Measurements from ENCODE around the gene ENOX1. TPM values are rescaled to one million over a fixed set of nuclear protein-coding genes. Genes with fewer than 3 reads are reported as not detected.

ENOX1 gene
- total RNA-seq, 1 donor from 2014 or later, result 0.60 TPM

DNA sequence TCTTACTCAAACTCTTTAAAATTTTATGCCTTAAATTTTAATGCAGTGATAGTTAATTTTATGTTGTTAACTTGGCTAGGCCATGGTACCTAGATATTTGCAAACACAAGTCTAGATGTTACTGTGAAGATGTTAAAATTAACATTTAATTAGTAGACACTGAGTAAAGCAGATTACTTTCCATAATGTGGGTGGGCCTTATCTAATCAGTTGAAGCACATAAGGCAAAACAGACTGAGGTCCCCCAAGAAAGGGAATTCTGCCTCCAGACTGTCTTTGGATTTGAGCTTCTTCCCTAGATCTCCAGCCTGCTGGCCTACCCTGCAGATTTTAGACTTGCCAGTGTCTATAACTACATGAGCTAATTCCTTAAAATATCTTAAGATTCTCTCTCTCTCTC lies 294.0 kb downstream of the ENOX1 start:
- Histone ChIP-seq H3K36me3 (no peaks in the 10 kb centered on the region), H3K4me3 (no peak overlapping the region), H3K9me3 (replicated peaks) (no peaks in the 10 kb centered on the region), H3K27me3 (ENCODE audit: low read depth) (no peaks in the 10 kb centered on the region), H3K4me1 (peaks cover 3% of the 10 kb centered on the region), H3K27ac (replicated peaks) (no peak overlapping the region)
- intact Hi-C loops (cut with micrococcal nuclease), result no loop called here
- TF ChIP-seq CTCF (IDR thresholded peaks at IDR 0.05; ENCODE audit: borderline replicate concordance), result no peak
- DNase-seq, result no peak

GRCh38 chr13:43492311-43492710 lies 294.5 kb downstream of the ENOX1 start:
- Histone ChIP-seq H3K36me3 (no peaks in the 10 kb centered on the region), H3K27ac (replicated peaks) (no peak overlapping the region), H3K27me3 (ENCODE audit: low read depth) (no peaks in the 10 kb centered on the region), H3K4me3 (no peak overlapping the region), H3K4me1 (peaks cover 6% of the 10 kb centered on the region), H3K9me3 (replicated peaks) (no peaks in the 10 kb centered on the region)
- TF ChIP-seq CTCF (IDR thresholded peaks at IDR 0.05; ENCODE audit: borderline replicate concordance), result no peak
- intact Hi-C loops (cut with micrococcal nuclease), result no loop called here
- DNase-seq, result no peak

DNA sequence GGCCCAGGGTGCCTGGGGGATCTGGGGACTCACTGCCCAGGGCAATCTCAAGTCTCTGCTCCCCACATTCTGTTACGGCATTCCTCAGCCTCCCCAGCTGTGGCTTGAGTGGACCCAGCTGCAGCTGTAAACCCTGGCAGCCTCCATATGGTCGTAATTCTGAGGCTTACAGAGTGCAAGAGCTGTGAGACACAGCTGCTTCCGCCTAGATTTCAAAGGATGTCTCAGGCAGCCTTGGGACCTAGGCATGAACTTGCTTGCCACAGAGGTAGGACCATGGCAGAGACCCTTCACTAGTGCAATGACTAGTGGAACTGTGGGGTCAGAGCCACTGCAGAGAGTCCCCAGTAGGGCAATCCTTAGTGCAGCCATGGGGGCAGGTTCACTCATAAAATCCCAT lies 297.5 kb downstream of the ENOX1 start:
- Histone ChIP-seq H3K36me3 (no peaks in the 10 kb centered on the region), H3K4me3 (no peak overlapping the region), H3K27me3 (ENCODE audit: low read depth) (no peaks in the 10 kb centered on the region), H3K27ac (replicated peaks) (no peak overlapping the region), H3K4me1 (peaks cover 6% of the 10 kb centered on the region), H3K9me3 (replicated peaks) (no peaks in the 10 kb centered on the region)
- DNase-seq, result peak; percentile 18
- intact Hi-C loops (cut with micrococcal nuclease), result no loop called here
- TF ChIP-seq CTCF (IDR thresholded peaks at IDR 0.05; ENCODE audit: borderline replicate concordance), result no peak

- Histone ChIP-seq H3K27me3 (ENCODE audit: low read depth) (no peaks in the 10 kb centered on the region), H3K36me3 (no peaks in the 10 kb centered on the region), H3K4me1 (peaks cover 6% of the 10 kb centered on the region), H3K27ac (replicated peaks) (no peak overlapping the region), H3K9me3 (replicated peaks) (no peaks in the 10 kb centered on the region), H3K4me3 (no peak overlapping the region)
- TF ChIP-seq CTCF (IDR thresholded peaks at IDR 0.05; ENCODE audit: borderline replicate concordance), result no peak
- no peak for DNase-seq
- intact Hi-C loops (cut with micrococcal nuclease), result no loop called here
These were observed 298.9 kb downstream of the ENOX1 start for GRCh38 chr13:43487885-43488284.

- Histone ChIP-seq H3K27ac (replicated peaks) (no peak overlapping the region), H3K27me3 (ENCODE audit: low read depth) (no peaks in the 10 kb centered on the region), H3K4me3 (no peak overlapping the region), H3K36me3 (no peaks in the 10 kb centered on the region), H3K4me1 (peaks cover 6% of the 10 kb centered on the region), H3K9me3 (replicated peaks) (no peaks in the 10 kb centered on the region)
- DNase-seq, result no peak
- no peak for TF ChIP-seq CTCF (IDR thresholded peaks at IDR 0.05; ENCODE audit: borderline replicate concordance)
- intact Hi-C loops (cut with micrococcal nuclease), result no loop called here
These were observed 299.3 kb downstream of the ENOX1 start for GRCh38 chr13:43487461-43487860.
